GM12865 (cell line): ENCODE data around the gene STPG1.

Source experiments
- DNase-seq: peaks from one replicate; pipeline ENCODE4 v3.0.0; 2010; ENCODE audit warnings: low read depth
- H3K4me3 ChIP-seq: 2 replicates; pipeline ENCODE4 v1.5.1; 2011; ENCODE audit warnings: mild to moderate bottlenecking, low read depth, low read length, control low read depth
- TF ChIP-seq, protein P1 (sequence below): IDR thresholded peaks from 2 replicates; pipeline ENCODE4 v1.5.1; 2011; ENCODE audit warnings: low read length, control low read depth, low read depth, inconsistent platforms; ENCODE audit not compliant: insufficient read depth; ENCODE audit errors: missing control alignments

Gene STPG1

DNA sequence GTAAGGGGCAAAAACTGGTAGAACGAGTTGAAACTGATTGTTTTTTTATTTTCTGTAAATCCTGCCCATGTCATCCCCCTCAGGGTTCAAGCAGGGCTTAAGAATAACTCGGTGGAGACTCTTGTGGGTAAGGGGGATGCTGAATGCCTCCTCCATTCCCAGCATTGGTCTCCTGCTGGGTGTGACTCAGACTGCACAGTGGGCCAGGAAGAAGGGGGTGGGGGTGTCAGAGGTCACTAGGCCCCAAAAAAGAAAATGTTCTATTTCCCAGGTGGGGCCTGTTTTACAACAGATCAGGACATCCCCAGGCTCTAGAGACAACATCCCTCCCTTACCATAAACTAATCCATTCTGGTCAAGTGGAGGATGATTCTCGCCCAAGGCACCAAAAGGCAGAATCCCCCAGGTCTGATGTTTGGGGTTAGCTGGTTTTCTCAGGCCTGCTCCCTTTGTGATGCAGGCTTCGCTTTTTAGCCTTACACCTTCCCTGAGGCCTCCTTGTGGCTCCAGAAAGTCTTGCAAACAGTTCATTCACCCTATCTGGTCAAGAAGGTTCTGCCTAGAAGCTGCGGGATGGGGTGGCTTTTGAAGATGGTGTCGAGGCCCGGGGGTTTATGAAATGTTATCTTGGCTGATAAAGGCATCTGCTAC, 105.1 kb downstream of the STPG1 start:
- no peak overlapping the region for H3K4me3 ChIP-seq
- TF ChIP-seq, protein P1, sequence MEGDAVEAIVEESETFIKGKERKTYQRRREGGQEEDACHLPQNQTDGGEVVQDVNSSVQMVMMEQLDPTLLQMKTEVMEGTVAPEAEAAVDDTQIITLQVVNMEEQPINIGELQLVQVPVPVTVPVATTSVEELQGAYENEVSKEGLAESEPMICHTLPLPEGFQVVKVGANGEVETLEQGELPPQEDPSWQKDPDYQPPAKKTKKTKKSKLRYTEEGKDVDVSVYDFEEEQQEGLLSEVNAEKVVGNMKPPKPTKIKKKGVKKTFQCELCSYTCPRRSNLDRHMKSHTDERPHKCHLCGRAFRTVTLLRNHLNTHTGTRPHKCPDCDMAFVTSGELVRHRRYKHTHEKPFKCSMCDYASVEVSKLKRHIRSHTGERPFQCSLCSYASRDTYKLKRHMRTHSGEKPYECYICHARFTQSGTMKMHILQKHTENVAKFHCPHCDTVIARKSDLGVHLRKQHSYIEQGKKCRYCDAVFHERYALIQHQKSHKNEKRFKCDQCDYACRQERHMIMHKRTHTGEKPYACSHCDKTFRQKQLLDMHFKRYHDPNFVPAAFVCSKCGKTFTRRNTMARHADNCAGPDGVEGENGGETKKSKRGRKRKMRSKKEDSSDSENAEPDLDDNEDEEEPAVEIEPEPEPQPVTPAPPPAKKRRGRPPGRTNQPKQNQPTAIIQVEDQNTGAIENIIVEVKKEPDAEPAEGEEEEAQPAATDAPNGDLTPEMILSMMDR: peak; percentile 13
- peak; percentile 44 for DNase-seq
